ENCODE data around the gene TPK1.
A peak's percentile ranks its signal among the peaks of the same experiment; 100 is the strongest.

The TPK1 gene

DNA sequence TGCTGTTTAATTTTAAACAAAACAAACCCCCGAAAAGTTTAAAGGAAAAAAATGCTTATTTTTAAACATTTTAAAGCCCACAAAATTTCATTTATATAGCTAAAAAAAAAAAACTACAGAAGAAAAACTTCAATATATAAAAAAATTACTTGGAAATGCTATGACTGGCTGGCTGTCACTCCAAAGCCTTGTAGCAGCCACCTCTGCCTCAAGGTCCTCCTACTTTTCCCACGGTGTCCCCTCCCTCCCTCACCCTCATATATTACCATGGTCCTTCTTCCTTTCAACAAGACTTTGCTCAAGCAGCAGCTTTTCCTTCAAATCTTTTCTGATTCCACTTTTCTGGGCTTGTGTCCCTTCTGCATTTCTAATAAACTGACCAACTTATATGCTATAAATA is 122.0 kb downstream of the TPK1 start:
- DNase-seq = no peak

DNA sequence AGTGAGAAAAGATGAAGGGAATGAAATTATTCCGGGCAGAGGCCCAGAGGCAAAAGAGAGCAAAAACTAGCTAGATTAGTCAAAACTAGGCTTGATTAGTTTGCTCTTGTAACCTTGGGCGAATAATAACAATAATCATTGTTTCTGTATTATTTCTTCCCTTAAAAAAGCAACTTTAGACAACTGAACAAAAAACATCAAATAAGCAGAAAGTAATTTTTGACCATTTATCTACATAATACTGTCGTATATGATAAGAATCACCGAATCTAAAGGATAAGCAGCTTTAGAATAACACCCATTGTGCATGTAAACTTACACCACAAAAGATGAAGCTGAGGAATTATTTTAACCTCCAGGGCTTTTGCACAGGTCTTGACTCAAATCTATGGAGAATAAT is 125.1 kb downstream of the TPK1 start:
- DNase-seq = no peak

DNA sequence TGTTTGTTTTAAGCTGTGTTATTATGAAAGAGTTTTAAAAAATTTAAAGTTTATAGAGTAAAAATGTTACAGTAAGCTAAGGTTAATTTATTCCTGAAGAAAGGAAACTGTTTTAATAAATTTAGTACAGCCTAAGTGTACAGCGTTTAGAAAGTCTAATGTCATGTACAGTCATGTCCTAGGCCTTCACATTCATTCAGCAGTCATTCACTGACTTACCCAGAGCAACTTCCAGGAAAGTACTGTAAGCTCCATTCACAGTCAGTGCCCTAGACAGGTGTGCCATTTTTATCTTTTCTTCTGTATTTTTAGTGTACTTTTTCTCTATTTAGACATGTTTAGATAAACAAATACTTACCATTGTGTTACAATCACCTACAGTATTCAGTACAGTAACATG is 126.8 kb downstream of the TPK1 start:
- no peak for DNase-seq

DNA sequence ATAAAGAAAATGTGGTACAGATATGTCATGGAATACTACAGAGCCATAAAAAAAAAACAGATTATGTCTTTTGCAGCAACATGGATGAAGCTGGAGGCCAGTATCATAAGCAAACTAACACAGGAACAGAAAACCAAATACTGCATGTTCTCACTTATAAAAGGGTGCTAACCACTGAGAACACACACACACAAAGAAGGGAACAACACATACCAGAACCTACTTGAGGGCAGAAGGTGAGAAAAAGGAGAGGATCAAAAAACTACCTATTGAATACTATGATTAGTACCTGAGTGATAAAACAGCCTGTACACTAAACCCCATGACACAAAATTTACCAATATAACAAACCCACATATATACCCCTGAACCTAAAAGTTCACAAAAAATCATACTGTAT is 144.6 kb downstream of the TPK1 start:
- DNase-seq = peak in 1 of 2 donors; percentile 6

DNA sequence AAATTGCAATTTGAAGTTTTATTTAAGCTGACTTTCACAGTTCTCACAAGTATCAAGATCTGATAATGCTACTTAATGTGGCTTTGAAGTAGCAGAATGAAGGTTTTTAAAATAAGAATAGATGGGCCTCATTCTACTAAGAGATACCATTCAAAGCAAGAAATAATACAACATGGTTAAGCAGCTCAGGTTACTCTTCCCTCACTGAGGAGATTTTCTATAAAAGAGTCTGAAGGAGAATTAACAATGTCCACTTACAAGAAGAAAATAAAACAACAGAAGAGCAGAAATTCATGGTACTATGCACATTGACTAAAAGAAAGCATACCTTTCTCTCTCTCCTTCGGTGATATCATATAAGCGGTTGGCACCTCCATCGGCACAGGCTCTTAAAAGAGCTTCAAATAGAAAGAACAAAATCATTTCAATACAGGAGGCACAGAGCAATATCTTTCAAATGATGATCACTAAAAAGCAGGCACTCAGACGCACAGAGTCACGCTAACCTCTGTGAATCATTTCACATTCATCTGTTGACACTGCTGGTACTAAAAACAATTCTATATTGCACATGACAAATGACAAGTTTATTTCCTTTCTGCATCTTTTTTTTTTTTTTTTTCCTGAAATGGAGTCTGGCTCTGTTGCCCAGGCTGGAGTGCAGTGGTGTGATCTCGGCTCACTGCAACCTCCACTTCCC is 153.1 kb downstream of the TPK1 start:
- no peak for DNase-seq

DNA sequence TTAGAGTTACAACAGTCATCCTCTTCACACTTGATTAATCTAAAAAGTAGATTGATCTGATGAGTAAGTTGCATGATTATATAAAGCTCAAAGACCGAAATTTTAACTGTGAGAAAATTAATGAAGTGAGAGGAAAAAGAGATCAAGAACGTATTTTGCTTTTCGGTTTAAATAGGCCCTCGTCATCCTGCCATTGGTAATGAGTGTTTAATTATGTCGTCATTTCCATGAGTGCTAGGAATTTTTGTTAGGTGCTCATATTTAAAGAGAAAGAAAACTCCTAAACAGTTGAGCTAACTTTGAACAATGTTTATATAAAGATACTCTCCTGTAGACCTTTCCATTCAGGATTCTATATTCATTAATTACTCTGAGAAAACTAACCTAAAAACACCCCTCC is 159.4 kb downstream of the TPK1 start:
- no peak for DNase-seq

DNA sequence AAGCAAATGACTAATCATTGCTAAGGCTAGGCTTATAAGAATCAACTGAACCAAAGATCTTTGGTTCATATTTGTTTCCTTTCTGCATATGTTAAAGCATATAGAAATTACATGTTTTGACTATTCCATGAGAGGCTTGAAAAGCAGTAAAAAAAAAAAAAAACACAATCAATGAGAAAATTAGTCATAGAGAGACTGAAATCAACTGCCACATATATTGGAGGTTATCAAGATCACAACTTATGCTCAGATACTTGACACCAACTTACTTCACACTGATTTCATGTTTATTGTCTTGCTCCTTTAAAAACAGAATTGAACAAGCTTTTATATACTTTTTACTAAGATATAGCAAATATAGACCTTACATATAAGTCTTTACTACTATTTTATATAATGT is 161.3 kb downstream of the TPK1 start:
- DNase-seq = no peak

DNA sequence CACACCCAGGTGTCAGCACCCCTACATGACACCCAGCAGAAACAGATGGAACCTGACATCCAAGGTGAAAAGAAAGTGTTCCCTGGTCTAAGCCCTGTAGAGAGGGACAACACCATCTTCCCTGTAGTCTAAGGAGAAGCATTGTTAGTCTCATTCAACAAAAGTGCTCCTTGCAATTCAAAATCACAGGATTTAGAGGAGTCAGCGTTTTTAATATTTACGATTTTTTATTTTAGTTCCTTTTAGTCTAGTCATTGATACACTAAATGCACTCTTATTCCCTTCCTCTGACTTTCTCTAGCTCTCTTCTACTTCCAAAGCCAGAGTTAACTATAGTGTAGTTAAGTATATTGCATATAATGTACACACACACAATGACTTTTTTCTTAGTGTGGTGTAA is 163.0 kb downstream of the TPK1 start:
- no peak for DNase-seq

DNA sequence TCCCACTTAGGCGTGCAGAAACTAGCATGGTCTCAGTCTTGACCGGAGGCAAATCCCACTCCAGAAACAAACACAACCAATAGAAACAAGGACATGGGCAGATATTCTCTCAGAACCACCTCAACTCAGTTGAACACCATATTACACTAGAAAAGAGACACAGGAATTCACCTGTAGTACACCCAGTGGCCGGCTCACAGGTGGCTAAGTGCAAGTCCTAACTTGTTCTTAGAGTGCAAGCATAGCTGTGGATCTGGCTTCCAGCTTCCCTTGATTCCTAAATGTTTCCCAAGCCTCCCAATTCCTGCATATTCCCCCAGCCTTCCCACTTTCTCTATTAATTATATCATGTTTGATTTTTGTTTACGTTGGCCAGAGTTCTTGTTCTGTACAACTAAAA is 164.4 kb downstream of the TPK1 start:
- no peak for DNase-seq

DNA sequence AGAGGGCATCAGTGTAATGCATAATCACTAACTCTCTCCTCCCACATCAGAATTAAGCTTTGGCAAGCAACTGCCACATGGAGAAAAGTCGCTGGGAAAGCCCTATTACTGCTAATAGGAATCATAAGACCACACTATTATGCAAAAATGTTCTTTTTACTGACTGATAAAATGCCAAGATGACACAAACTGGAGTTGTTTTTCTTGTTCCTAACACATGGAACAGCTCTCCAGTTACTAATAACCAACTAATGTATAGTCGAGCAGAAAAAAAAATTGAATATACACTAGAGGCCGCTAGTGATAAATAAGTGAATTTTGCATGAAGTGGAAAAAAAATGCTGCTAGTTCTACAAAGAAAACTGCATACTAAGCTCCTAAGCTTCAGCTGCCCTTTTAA is 165.6 kb downstream of the TPK1 start:
- no peak for DNase-seq

DNA sequence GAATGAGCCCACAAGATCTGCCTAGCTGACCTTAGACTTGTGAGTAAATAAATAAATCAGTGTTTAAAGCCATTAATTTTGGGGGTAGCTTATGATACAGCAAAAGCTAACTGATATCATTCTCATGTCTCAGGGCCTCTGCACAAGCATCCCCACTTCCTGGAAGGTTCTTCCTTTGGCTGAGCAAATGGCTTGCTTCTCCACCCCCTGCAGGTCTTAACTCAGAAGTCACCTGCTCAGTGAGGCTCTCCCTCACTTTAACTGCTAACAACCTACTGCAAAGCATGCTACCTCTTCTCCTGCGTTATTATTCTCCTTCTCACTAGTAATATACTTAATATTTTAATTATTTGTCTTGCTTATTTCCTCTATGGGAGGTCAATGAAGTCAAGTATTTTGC is 167.3 kb downstream of the TPK1 start:
- DNase-seq = no peak

DNA sequence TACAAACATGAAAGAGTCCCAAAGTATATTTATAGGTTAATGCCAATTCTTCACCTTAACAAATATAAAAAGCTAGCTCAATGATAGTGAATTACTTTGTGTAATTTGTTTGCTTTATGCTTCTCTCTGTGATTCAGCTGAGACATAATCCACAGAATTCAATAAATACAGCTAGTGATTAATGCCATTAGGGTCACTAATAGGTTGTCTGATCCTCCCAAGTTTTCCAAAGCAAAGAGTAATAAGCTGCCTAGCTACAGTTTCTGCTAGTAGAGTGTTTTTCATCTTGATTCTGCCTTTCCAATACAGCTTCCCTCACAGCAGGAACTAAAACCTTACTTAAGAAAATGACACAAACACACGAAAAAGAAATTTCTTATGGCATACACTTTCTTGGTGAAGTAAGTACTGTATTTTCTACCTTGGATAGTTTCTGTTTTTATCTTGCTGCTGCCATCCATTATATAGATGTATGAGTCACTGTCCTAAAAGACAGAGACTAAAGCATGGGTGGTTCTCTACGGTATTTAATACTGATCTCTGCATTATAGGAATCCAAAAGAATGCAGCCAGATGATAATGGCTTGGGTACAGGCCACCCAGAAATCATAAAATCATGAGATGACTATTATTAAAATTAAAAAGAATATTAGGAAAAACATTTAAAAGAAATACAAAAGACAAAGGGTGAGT is 170.0 kb downstream of the TPK1 start:
- no peak for DNase-seq

DNA sequence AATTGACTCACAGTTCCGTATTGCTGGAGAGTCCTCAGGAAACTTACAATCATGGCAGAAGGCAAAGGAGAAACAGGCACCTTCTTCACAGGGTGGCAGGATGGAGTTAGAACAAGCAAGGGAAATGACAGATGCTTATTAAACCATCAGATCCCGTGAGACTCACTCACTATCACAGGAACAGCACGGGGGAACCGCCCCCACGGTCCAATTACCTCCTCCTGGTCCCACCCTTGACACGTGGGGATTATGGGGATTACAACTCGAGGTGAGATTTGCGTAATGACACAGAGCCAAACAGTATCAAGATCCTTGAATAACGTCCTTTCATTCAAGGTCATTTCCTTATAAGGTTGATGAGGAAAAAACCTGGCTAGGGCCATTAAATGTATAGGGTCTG is 176.6 kb downstream of the TPK1 start:
- no peak for DNase-seq

DNA sequence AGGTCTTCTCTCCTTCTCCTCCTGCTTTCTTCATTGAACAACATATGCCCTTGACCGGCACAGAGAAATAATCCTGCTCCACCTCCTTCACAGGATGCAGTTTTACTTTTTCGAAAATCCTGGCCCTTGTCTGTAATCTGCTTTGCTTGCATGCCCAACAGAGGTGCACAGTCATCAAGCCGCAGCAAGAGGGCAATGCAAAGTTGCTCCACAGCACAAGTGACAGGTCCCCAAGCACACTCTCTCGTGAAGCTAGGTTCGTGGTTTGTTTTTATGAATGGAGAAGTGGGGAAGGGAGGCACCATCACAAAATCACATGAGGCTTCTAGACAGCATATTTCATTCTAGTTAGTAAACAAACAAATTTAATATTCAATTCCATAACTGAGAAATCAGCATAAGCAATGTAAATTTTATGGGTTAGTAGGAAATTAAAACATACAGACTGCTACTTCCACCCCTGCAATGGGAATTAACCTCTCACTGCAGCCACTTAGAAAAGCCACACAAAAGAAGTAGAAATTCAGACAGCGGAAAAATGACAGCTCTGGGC is 178.8 kb downstream of the TPK1 start:
- no peak for DNase-seq

DNA sequence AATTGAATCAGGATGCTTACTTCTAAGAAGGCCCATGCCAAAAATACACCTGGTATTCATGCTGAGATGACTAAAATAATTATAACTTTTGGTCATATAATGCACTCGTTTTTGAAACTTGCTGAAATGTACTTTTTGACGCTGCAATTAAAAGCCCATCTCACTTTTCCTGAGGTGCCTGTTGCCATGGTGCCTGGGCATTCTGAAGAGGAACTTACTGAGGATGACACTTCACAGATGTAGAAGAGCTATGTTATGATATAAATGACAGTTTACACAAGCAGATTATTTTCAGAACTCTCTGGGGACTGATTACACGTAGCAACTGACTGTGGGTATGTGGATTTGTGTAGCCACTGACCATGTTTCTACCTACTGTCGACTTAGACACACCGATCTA is 182.4 kb downstream of the TPK1 start:
- no peak for DNase-seq

DNA sequence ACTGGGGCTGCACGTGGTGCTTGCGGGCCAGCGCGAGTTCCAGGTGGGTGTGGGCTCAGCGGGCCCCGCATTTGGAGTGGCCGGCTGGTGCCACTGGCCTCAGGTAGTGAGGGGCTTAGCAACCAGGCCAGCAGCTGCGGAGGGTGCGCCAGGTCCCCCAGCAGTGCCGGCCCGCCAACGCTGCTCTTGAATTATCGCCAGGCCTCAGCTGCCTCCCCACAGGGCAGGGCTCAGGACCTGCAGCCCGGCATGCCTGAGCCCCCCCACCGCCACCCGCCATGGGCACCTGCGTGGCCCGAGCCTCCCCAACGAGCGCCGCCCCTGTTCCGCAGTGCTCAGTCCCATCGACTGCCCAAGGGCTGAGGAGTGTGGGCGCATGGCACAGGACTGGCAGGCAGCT is 185.4 kb downstream of the TPK1 start:
- no peak for DNase-seq

DNA sequence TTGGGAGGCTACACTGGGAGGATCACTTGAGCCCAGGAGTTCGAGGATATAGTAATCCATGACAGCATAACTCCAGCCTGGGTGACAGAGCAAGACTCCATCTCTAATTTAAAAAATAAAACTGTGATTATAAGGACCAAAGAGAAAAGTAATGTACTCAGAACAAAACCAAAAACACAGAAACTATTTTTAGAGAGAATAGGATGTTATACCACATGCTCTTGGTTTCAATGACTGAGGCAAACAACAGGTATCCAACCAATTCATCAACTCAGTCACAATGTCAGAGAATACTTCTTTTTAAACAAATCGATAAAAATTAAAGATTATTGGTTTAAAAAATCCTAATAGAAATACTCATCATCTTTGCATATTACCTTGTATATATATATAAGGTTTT is 186.7 kb downstream of the TPK1 start:
- no peak for DNase-seq

DNA sequence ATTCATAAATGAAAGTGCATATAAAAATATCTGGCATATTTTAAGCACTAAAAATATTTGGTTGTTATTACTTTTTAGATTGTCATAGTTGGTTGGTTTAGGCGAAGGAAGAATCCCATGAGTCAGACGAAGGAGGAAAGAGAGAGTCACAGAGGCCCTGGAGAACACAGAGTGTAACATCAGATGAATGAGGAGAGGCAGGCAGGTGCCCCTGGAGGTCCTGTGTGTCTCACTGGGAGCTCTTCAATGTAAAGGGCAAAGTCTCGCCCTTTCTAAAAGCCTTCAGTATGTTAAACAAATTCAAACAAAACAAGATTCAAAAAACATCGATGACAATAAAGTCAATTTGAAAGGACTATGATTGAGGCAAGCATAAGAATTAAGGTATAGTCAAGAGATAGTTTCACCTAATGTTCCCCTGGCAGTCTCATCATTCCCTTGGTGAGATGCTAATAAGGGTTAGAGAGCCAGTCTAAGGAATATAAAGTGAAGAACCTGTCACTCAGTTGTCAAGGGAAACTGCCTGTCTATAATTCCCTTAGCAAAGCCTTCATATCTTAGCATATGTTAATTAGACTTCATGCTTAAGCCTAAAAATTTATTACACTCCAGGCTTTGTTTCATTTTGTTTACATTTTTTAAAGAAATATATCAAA is 194.3 kb downstream of the TPK1 start:
- no peak for DNase-seq

DNA sequence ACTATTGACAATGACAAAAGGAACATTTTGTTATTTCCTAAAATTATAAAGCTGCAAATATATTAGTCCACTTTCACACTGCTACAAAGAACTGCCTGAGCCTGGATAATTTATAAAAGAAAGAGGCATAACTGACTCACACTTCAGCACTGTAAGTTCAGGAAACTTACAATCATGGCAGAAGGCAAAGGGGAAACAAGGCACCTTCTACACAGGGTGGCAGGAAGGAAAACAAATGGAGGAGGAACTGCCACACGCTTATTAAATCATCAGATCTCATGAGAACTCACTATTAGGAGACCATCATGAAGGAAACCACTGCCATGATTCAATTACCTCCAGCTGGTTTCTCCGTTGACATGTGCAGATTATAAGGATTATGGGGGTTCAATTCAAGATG is 203.1 kb downstream of the TPK1 start:
- no peak for DNase-seq

DNA sequence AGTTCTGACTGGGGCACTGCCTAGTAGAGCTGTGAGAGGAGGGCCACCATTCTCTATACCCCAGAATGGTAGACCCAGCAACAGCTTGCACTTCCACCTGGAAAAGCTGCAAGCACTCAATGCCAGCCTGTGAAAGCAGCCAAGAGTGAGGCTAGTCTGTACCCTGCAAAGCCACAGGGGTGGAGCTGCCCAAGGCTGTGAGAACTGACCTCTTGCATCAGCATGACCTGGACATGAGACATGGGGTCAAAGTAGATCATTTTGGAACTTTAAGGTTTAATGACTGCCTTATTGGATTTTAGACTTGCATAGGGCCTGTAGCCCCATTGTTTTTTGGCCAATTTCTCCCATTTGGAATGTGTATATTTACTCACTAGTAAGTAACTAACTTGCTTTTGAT is 206.3 kb downstream of the TPK1 start:
- DNase-seq = no peak

DNA sequence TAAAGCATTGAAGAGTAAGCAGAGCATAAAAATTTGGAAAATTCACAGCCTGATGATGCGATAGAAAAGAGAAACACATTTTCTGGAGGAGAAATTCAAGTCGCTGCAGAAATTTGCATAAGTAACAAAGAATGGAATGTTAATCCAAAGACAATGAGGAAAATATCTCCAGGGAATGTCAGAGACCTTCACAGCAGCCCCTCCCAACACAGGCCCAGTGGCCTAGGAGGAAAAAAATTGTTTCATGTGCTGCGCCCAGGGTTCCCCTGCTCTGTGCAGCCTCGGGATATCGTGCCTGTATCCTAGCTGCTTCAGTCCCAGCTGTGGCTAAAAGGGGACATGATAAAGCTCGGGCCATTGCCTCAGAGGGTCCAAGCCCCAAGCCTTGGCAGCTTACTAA is 206.8 kb downstream of the TPK1 start:
- no peak for DNase-seq

DNA sequence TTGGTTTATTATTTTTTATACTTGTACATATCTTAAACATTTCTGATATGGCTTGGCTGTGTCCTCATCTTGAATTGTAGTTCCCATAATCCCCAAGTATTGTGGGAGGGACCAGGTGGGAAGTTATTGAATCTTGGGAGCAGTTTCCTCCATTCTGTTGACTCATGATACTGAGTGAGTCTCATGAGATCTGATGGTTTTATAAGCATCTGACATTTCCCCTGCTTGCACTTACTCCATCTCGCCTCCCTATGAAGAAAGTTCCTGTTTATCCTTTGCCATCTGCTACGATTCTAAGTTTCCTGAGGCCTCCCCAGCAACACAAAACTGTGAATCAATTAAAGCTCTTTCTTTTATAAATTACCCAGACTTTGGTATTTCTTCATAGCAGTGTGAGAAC is 207.7 kb downstream of the TPK1 start:
- DNase-seq = no peak

DNA sequence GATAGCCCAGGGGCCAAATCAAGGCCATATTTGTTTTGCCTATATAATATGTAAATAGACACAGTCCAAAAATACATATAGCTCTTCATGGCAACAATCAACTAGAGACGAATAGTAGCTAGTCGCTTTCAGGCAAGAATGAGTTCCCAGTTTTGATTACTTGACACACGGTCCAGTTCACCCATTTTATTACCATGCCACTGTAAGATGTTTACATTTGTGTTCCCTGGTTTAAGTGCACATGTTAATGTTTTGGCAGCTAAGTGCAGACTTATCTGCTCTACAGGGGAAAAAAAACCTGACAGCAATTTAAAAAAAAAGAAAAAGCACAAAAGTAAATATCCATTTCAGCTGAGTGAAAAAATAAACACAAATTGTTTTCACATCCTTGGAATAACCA is 213.1 kb downstream of the TPK1 start:
- no peak for DNase-seq

DNA sequence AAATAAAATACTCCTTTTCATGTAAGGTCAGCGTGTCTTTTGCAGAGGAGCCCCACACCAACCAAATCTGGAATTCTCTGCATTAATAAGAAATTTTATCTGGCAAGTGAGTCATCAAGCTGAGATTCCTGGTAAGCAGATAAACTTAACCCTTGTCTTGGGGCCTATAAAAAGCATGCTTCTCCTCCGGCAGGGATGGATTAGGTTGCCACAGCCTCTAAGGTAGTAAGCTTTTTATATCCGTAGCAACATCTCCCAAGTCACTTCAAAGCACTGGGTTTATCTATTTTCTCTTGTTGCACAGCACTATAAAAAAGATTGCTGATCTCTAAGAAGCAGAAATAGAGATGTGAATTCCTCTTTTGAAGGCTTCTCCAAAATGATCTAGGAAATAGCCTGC is 229.6 kb downstream of the TPK1 start:
- DNase-seq = no peak

Measured in CD4-positive, alpha-beta T cell treated with Interferon alpha-2 for 1 hour (primary cell).